NCI-H446 (cell line): ENCODE measurements around the gene EAPP.
"Not testable (repeated sequence)": the region's sequence is repeated elsewhere in the genome, so short reads cannot be mapped to it uniquely, and the experiment has no call there.

ENCODE experiments used
- DNase-seq, 2 experiments: peaks; one replicate each; lab custom pipeline; 2025; lab: John Stamatoyannopoulos, UW

EAPP gene

GRCh38 chr14:34539407-34540180 is at the start of gene EAPP:
Gene EAPP, minus strand, starts transcription at chr14:34539701. Its CDS starts 73 bp downstream, at chr14:34539628.
- DNase-seq: no peak

GRCh38 chr14:34583525-34583924 is 44.0 kb upstream of the EAPP start:
- no peak for DNase-seq

GRCh38 chr14:34582117-34582680 is 42.7 kb upstream of the EAPP start:
- no peak for DNase-seq

GRCh38 chr14:34580381-34580780 is 40.9 kb upstream of the EAPP start:
- no peak for DNase-seq

GRCh38 chr14:34571771-34572170 is 32.3 kb upstream of the EAPP start:
- DNase-seq: no peak

GRCh38 chr14:34569750-34570149 is 30.2 kb upstream of the EAPP start:
- DNase-seq: no peak

GRCh38 chr14:34568803-34569202 is 29.3 kb upstream of the EAPP start:
- no peak for DNase-seq

GRCh38 chr14:34562776-34563150 is 23.3 kb upstream of the EAPP start:
- DNase-seq: no peak

- DNase-seq: not testable (repeated sequence)
Observed at GRCh38 chr14:34562037-34562775, 22.7 kb upstream of the EAPP start.

- not testable (repeated sequence) for DNase-seq
Observed at GRCh38 chr14:34556498-34556829, 17.0 kb upstream of the EAPP start.

- DNase-seq: not testable (repeated sequence)
Observed at GRCh38 chr14:34555583-34556497, 16.3 kb upstream of the EAPP start.

GRCh38 chr14:34554540-34555250 is 15.2 kb upstream of the EAPP start:
- no peak for DNase-seq

- DNase-seq: not testable (repeated sequence)
Observed at GRCh38 chr14:34549276-34549966, 9.9 kb upstream of the EAPP start.

GRCh38 chr14:34548472-34548981 is 9.0 kb upstream of the EAPP start:
- DNase-seq: no peak

GRCh38 chr14:34547136-34547520 is 7.6 kb upstream of the EAPP start:
- not testable (repeated sequence) for DNase-seq

GRCh38 chr14:34546272-34547135 is 7.0 kb upstream of the EAPP start:
- DNase-seq: not testable (repeated sequence)

- not testable (repeated sequence) for DNase-seq
Observed at GRCh38 chr14:34540181-34541059, 919 bp upstream of the EAPP start.

- no peak for DNase-seq
Observed at GRCh38 chr14:34538871-34539406, 562 bp downstream of the EAPP start.
